ENCODE results near the gene ADGRL4. TPM values are rescaled to one million over a fixed set of nuclear protein-coding genes. Genes with fewer than 3 reads are reported as not detected.

ADGRL4 gene
- total RNA-seq, 1 donor from 2014 or later, result 198 TPM

DNA sequence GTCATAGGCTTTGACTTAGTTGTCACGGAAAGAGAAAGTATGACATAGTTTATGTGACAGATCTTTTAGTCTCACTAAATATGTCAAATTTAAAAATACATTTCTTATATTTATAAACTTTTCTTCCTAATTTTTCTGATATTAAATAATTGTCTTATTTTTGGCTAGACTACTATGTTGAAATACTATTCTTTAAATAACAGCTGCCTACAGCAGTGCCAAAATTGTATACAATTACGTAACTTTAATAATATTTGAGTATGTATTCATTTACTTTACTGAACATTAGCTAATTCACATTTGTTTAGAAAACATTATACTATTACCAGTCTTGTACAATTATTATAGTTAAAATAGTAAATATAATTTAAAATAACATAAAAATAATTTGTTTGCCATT, 137.4 kb downstream of the ADGRL4 start:
- TF ChIP-seq, protein P1, sequence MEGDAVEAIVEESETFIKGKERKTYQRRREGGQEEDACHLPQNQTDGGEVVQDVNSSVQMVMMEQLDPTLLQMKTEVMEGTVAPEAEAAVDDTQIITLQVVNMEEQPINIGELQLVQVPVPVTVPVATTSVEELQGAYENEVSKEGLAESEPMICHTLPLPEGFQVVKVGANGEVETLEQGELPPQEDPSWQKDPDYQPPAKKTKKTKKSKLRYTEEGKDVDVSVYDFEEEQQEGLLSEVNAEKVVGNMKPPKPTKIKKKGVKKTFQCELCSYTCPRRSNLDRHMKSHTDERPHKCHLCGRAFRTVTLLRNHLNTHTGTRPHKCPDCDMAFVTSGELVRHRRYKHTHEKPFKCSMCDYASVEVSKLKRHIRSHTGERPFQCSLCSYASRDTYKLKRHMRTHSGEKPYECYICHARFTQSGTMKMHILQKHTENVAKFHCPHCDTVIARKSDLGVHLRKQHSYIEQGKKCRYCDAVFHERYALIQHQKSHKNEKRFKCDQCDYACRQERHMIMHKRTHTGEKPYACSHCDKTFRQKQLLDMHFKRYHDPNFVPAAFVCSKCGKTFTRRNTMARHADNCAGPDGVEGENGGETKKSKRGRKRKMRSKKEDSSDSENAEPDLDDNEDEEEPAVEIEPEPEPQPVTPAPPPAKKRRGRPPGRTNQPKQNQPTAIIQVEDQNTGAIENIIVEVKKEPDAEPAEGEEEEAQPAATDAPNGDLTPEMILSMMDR (IDR thresholded peaks at IDR 0.05; ENCODE audit: unreplicated experiment), result no peak
- H3K9me3 Mint-ChIP-seq (ENCODE audit: unreplicated experiment), result no peaks in the 10 kb centered on the region
- H3K27me3 Mint-ChIP-seq (ENCODE audit: unreplicated experiment), result peaks cover 3% of the 10 kb centered on the region
- H3K4me1 Mint-ChIP-seq (ENCODE audit: unreplicated experiment), result no peaks in the 10 kb centered on the region
- H3K36me3 Mint-ChIP-seq (ENCODE audit: low read depth, unreplicated experiment), result no peaks in the 10 kb centered on the region
- no peak for DNase-seq (ENCODE audit: low spot score)
- no peak overlapping the region for H3K27ac Mint-ChIP-seq (ENCODE audit: unreplicated experiment)
- no peak overlapping the region for H3K4me3 Mint-ChIP-seq (ENCODE audit: unreplicated experiment)

GRCh38 chr1:78864175-78864574, 142.4 kb downstream of the ADGRL4 start:
- TF ChIP-seq, protein P1 (IDR thresholded peaks at IDR 0.05; ENCODE audit: unreplicated experiment), result no peak
- Mint-ChIP-seq H3K4me3 (ENCODE audit: unreplicated experiment) (no peak overlapping the region), H3K27me3 (ENCODE audit: unreplicated experiment) (no peaks in the 10 kb centered on the region), H3K27ac (ENCODE audit: unreplicated experiment) (no peak overlapping the region), H3K4me1 (ENCODE audit: unreplicated experiment) (no peaks in the 10 kb centered on the region), H3K9me3 (ENCODE audit: unreplicated experiment) (no peaks in the 10 kb centered on the region), H3K36me3 (ENCODE audit: low read depth, unreplicated experiment) (no peaks in the 10 kb centered on the region)
- DNase-seq (ENCODE audit: low spot score), result no peak

- peaks cover 1% of the 10 kb centered on the region for H3K27me3 Mint-ChIP-seq (ENCODE audit: unreplicated experiment)
- H3K4me3 Mint-ChIP-seq (ENCODE audit: unreplicated experiment), result no peak overlapping the region
- DNase-seq (ENCODE audit: low spot score), result no peak
These were observed 150.4 kb downstream of the ADGRL4 start for GRCh38 chr1:78856096-78856495.

DNA sequence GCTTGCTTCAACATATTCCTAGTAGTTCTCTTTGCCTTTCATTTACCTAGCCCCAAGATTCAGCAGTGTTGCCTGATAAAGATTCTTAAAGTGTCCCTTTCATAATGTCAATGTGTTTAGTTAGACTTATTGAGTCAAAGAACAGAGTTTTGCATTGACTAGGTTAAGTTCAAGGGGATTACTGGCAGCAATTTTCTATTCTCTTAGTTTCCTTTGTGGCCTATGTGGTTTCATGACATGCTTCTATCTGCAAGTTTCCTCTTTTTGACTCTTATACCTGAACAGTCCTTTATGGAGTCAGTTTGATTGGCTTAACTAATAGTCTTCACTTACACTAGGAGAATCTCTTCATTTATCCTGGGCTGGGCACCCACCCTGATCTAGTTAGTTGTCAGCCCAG, 151.3 kb downstream of the ADGRL4 start:
- H3K4me3 Mint-ChIP-seq (ENCODE audit: unreplicated experiment), result no peak overlapping the region
- H3K36me3 Mint-ChIP-seq (ENCODE audit: low read depth, unreplicated experiment), result no peaks in the 10 kb centered on the region
- H3K4me1 Mint-ChIP-seq (ENCODE audit: unreplicated experiment), result no peaks in the 10 kb centered on the region
- H3K27ac Mint-ChIP-seq (ENCODE audit: unreplicated experiment), result no peak overlapping the region
- no peak for DNase-seq (ENCODE audit: low spot score)
- no peaks in the 10 kb centered on the region for H3K9me3 Mint-ChIP-seq (ENCODE audit: unreplicated experiment)
- TF ChIP-seq, protein P1 (IDR thresholded peaks at IDR 0.05; ENCODE audit: unreplicated experiment), result no peak
- peaks cover 1% of the 10 kb centered on the region for H3K27me3 Mint-ChIP-seq (ENCODE audit: unreplicated experiment)

More at GRCh38 chr1:78856096-78856495, 150.4 kb downstream of the ADGRL4 start:
- Mint-ChIP-seq H3K9me3 (ENCODE audit: unreplicated experiment) (no peaks in the 10 kb centered on the region), H3K27ac (ENCODE audit: unreplicated experiment) (no peak overlapping the region), H3K4me1 (ENCODE audit: unreplicated experiment) (no peaks in the 10 kb centered on the region), H3K36me3 (ENCODE audit: low read depth, unreplicated experiment) (no peaks in the 10 kb centered on the region)
- TF ChIP-seq, protein P1 (IDR thresholded peaks at IDR 0.05; ENCODE audit: unreplicated experiment), result no peak

DNA sequence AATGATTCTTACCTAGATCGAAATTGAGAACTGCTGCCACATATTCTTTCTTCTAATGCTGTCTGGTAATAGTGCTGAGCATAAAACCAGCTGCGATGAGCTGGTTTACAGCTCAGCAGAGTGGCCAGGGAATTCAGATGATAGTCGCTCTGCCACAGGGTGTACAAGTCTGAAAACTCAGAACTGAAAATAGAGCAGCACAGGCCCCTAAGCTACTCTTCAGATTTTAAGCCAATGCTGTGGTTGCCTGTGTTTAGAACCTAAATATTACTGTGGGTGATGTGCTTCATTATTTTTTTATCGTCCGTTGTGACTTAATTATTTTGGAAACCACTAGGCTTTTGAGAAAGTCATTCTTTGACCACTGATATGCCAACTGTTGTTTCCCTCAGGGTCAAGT, 152.0 kb downstream of the ADGRL4 start:
- H3K9me3 Mint-ChIP-seq (ENCODE audit: unreplicated experiment), result no peaks in the 10 kb centered on the region

More for the DNA sequence above, 152.0 kb downstream of the ADGRL4 start:
- TF ChIP-seq, protein P1 (IDR thresholded peaks at IDR 0.05; ENCODE audit: unreplicated experiment), result no peak
- Mint-ChIP-seq H3K4me3 (ENCODE audit: unreplicated experiment) (no peak overlapping the region), H3K4me1 (ENCODE audit: unreplicated experiment) (no peaks in the 10 kb centered on the region), H3K27ac (ENCODE audit: unreplicated experiment) (no peak overlapping the region), H3K27me3 (ENCODE audit: unreplicated experiment) (peaks cover 1% of the 10 kb centered on the region), H3K36me3 (ENCODE audit: low read depth, unreplicated experiment) (no peaks in the 10 kb centered on the region)
- DNase-seq (ENCODE audit: low spot score), result no peak

Data from endothelial cell (in vitro differentiated cells).